ENCODE data around the gene ANXA10.

ANXA10 gene

GRCh38 chr4:168092176-168092712, at the start of gene ANXA10:
Gene ANXA10 (plus strand): TSS chr4:168092537. CDS start chr4:168092701, 164 bp downstream.
- no peak for DNase-seq (ENCODE audit: extremely low read depth, low read depth)
- H3K4me3 ChIP-seq (replicated peaks; ENCODE audit: low read depth, low read length) = no peak within 1 kb of the TSS
- TF ChIP-seq, protein P1, sequence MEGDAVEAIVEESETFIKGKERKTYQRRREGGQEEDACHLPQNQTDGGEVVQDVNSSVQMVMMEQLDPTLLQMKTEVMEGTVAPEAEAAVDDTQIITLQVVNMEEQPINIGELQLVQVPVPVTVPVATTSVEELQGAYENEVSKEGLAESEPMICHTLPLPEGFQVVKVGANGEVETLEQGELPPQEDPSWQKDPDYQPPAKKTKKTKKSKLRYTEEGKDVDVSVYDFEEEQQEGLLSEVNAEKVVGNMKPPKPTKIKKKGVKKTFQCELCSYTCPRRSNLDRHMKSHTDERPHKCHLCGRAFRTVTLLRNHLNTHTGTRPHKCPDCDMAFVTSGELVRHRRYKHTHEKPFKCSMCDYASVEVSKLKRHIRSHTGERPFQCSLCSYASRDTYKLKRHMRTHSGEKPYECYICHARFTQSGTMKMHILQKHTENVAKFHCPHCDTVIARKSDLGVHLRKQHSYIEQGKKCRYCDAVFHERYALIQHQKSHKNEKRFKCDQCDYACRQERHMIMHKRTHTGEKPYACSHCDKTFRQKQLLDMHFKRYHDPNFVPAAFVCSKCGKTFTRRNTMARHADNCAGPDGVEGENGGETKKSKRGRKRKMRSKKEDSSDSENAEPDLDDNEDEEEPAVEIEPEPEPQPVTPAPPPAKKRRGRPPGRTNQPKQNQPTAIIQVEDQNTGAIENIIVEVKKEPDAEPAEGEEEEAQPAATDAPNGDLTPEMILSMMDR (IDR thresholded peaks at IDR 0.05; ENCODE audit: low read depth, low read length, missing control alignments) = no peak

DNA sequence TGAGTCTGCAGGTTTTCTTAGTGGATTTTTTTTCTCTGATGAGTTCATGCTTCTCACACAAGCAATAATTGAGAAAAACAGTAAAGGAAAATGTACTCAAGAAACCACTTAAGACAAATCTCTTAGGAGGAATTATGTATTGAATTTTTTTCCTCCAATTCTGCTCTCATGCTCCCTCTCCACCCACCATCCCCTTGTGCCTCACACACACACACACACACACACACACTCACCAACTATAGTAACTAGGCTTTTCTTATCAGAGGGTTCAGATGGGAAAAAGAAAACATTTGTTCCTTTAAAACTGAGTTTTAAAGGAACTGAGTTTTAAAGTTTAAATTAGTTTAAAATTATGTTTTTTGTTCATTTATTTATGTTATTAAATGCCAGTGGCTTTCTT, 47.0 kb upstream of the ANXA10 start:
- DNase-seq (ENCODE audit: extremely low read depth, low read depth) = no peak
- TF ChIP-seq, protein P1 (IDR thresholded peaks at IDR 0.05; ENCODE audit: low read depth, low read length, missing control alignments) = no peak
- no peak overlapping the region for H3K4me3 ChIP-seq (replicated peaks; ENCODE audit: low read depth, low read length)

DNA sequence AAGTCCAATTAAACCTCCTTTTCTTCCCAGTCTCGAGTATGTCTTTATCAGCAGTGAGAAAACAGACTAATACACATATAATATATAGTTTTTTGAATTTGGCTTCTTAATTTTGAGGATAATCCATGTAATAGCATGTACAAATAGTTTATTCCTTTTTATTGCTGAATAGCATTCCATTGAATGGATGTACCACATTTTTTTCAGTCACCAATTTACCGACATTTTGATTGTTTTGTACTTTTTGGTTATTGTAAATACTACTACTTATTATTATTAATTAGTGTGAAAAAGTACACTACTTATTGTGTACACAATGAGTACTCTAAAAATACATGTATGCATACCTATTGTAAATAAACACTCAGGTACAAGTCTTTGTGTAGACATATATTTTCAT, 42.3 kb upstream of the ANXA10 start:
- DNase-seq (ENCODE audit: extremely low read depth, low read depth) = no peak
- TF ChIP-seq, protein P1 (IDR thresholded peaks at IDR 0.05; ENCODE audit: low read depth, low read length, missing control alignments) = no peak
- H3K4me3 ChIP-seq (replicated peaks; ENCODE audit: low read depth, low read length) = no peak overlapping the region

DNA sequence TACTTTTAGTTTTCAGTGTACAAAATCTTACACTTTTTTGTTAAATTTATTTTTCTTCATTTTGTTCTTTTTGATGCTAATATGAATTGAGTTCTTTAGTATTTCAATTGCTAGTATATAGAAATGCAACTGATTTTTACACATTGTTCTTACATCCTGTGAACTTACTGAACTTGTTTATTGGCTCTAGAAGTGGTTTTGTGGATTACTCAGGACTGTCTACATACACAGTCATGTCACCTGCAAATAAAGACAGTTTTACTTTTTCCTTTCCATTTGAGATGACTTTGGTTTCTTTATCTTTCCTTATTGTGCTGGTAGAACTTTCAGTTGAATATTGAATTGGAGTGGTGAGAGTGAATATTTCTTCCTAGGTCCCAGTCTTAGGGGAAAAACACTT, 40.8 kb upstream of the ANXA10 start:
- H3K4me3 ChIP-seq (replicated peaks; ENCODE audit: low read depth, low read length) = no peak overlapping the region
- DNase-seq (ENCODE audit: extremely low read depth, low read depth) = no peak
- TF ChIP-seq, protein P1 (IDR thresholded peaks at IDR 0.05; ENCODE audit: low read depth, low read length, missing control alignments) = no peak

- TF ChIP-seq, protein P1 (IDR thresholded peaks at IDR 0.05; ENCODE audit: low read depth, low read length, missing control alignments) = no peak
- DNase-seq (ENCODE audit: extremely low read depth, low read depth) = no peak
Measured at GRCh38 chr4:168057412-168057811, 34.9 kb upstream of the ANXA10 start.

DNA sequence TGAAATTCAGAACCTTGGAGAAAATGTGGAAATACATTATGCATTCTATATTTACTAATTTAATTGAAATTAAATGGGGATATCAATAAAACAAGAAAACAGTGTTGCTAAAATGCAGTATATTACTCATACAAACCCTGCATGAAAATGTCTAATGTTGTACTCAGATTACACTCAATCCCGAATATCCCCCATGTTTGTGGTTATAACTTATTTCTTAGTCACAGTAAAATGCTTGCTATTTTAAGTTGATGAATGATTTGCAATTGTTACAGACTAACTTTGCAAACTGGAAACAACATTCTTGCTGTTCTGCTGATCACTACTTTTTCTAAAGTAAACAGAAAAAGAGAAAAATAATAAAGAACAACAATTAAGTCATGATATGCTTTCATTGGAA, 33.1 kb upstream of the ANXA10 start:
- no peak overlapping the region for H3K4me3 ChIP-seq (replicated peaks; ENCODE audit: low read depth, low read length)
- no peak for DNase-seq (ENCODE audit: extremely low read depth, low read depth)
- TF ChIP-seq, protein P1 (IDR thresholded peaks at IDR 0.05; ENCODE audit: low read depth, low read length, missing control alignments) = no peak

More at GRCh38 chr4:168057412-168057811, 34.9 kb upstream of the ANXA10 start:
- H3K4me3 ChIP-seq (replicated peaks; ENCODE audit: low read depth, low read length) = no peak overlapping the region

DNA sequence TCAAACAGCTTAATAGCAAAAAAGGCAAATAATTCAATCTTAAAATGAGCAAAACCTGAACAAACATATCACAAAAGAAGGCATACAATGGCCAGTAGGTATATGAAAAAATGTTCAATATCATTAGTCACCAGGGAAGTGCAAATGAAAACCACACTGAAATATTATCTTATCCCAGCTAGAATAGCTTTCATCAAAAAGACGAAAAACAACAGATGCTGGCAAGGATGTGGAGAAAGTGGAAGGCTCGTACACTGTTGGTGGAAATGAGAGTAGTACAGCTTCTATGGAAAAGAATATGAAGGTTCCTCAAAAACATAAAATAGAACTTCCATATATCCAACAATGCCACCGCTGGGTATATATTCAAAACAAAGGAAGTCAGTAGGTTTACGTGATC, 29.3 kb upstream of the ANXA10 start:
- no peak for DNase-seq (ENCODE audit: extremely low read depth, low read depth)
- no peak overlapping the region for H3K4me3 ChIP-seq (replicated peaks; ENCODE audit: low read depth, low read length)
- TF ChIP-seq, protein P1 (IDR thresholded peaks at IDR 0.05; ENCODE audit: low read depth, low read length, missing control alignments) = no peak

Measured in HFF-Myc (cell line).